Endothelial cell of umbilical vein (primary cell): Measurements from ENCODE around the gene TMEM178B.

Experiments used
- EZH2 ChIP-seq: IDR thresholded peaks from 2 replicates; pipeline ENCODE4 v1.6.1; 2012; ENCODE audit warnings: borderline replicate concordance, low read depth, mild to moderate bottlenecking, moderate library complexity, low read length, inconsistent platforms; ENCODE audit not compliant: severe bottlenecking
- MYC ChIP-seq: IDR thresholded peaks from one replicate; pipeline ENCODE4 v1.6.1; 2011; ENCODE audit warnings: mild to moderate bottlenecking, low read depth, low read length
- POLR2A ChIP-seq: IDR thresholded peaks from 2 replicates; pipeline ENCODE4 v1.6.1; 2012; ENCODE audit warnings: low read depth, mild to moderate bottlenecking, control low read depth, low read length
- TF ChIP-seq, protein P1 (sequence below), 2 donors: IDR thresholded peaks; 1 replicate in 1 of 2; 2 replicates in 1 of 2; pipeline ENCODE4 v1.5.1; 2011; ENCODE audit warnings: low read length in 2 of 2, mild to moderate bottlenecking in 2 of 2, moderate library complexity in 2 of 2, control low read depth in 1 of 2, inconsistent platforms in 1 of 2, low read depth in 1 of 2; ENCODE audit not compliant: insufficient read depth in 1 of 2; ENCODE audit errors: extremely low read depth in 1 of 2

GRCh38 chr7:141234335-141235105, 160.7 kb downstream of the TMEM178B start:
- TF ChIP-seq POLR2A (no peak), EZH2 (no peak), MYC (no peak)
- TF ChIP-seq, protein P1, sequence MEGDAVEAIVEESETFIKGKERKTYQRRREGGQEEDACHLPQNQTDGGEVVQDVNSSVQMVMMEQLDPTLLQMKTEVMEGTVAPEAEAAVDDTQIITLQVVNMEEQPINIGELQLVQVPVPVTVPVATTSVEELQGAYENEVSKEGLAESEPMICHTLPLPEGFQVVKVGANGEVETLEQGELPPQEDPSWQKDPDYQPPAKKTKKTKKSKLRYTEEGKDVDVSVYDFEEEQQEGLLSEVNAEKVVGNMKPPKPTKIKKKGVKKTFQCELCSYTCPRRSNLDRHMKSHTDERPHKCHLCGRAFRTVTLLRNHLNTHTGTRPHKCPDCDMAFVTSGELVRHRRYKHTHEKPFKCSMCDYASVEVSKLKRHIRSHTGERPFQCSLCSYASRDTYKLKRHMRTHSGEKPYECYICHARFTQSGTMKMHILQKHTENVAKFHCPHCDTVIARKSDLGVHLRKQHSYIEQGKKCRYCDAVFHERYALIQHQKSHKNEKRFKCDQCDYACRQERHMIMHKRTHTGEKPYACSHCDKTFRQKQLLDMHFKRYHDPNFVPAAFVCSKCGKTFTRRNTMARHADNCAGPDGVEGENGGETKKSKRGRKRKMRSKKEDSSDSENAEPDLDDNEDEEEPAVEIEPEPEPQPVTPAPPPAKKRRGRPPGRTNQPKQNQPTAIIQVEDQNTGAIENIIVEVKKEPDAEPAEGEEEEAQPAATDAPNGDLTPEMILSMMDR (IDR thresholded peaks at IDR 0.05; ENCODE audit: extremely low read depth in 1 of 2, insufficient read depth in 1 of 2, low read depth in 1 of 2, low read length in 2 of 2): no peak
